Measurements from ENCODE around the gene NUDT13. TPM values are rescaled to one million over a fixed set of nuclear protein-coding genes. Genes with fewer than 3 reads are reported as not detected.

NUDT13 gene
- total and polyA plus RNA-seq, 2 of the 8 experiments (the other 6 are each of a cell fraction or from before 2014, with no cell fraction given): 1.5 to 1.9 TPM

DNA sequence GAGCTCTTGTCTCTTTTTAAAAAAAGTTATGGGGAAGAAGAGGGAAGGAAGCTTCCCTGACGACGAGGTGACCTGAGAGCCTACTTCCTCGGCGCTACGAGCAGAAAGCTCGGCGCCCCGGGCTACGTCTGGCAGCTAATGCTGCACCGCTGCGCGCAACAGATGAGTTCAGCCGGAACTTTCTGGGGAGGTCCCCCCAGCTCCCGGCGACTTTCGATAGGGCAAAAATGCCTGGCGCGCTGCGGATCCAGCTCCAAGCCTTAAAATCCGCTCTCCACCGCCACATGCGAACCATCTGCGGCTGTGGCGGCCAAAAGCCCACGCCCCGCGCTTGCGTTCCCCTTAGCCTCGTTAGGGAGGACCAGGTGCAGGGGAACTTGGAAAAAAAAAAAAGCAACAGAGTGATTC, 14.2 kb upstream of the NUDT13 start (continued):
- TF ChIP-seq, protein P1, sequence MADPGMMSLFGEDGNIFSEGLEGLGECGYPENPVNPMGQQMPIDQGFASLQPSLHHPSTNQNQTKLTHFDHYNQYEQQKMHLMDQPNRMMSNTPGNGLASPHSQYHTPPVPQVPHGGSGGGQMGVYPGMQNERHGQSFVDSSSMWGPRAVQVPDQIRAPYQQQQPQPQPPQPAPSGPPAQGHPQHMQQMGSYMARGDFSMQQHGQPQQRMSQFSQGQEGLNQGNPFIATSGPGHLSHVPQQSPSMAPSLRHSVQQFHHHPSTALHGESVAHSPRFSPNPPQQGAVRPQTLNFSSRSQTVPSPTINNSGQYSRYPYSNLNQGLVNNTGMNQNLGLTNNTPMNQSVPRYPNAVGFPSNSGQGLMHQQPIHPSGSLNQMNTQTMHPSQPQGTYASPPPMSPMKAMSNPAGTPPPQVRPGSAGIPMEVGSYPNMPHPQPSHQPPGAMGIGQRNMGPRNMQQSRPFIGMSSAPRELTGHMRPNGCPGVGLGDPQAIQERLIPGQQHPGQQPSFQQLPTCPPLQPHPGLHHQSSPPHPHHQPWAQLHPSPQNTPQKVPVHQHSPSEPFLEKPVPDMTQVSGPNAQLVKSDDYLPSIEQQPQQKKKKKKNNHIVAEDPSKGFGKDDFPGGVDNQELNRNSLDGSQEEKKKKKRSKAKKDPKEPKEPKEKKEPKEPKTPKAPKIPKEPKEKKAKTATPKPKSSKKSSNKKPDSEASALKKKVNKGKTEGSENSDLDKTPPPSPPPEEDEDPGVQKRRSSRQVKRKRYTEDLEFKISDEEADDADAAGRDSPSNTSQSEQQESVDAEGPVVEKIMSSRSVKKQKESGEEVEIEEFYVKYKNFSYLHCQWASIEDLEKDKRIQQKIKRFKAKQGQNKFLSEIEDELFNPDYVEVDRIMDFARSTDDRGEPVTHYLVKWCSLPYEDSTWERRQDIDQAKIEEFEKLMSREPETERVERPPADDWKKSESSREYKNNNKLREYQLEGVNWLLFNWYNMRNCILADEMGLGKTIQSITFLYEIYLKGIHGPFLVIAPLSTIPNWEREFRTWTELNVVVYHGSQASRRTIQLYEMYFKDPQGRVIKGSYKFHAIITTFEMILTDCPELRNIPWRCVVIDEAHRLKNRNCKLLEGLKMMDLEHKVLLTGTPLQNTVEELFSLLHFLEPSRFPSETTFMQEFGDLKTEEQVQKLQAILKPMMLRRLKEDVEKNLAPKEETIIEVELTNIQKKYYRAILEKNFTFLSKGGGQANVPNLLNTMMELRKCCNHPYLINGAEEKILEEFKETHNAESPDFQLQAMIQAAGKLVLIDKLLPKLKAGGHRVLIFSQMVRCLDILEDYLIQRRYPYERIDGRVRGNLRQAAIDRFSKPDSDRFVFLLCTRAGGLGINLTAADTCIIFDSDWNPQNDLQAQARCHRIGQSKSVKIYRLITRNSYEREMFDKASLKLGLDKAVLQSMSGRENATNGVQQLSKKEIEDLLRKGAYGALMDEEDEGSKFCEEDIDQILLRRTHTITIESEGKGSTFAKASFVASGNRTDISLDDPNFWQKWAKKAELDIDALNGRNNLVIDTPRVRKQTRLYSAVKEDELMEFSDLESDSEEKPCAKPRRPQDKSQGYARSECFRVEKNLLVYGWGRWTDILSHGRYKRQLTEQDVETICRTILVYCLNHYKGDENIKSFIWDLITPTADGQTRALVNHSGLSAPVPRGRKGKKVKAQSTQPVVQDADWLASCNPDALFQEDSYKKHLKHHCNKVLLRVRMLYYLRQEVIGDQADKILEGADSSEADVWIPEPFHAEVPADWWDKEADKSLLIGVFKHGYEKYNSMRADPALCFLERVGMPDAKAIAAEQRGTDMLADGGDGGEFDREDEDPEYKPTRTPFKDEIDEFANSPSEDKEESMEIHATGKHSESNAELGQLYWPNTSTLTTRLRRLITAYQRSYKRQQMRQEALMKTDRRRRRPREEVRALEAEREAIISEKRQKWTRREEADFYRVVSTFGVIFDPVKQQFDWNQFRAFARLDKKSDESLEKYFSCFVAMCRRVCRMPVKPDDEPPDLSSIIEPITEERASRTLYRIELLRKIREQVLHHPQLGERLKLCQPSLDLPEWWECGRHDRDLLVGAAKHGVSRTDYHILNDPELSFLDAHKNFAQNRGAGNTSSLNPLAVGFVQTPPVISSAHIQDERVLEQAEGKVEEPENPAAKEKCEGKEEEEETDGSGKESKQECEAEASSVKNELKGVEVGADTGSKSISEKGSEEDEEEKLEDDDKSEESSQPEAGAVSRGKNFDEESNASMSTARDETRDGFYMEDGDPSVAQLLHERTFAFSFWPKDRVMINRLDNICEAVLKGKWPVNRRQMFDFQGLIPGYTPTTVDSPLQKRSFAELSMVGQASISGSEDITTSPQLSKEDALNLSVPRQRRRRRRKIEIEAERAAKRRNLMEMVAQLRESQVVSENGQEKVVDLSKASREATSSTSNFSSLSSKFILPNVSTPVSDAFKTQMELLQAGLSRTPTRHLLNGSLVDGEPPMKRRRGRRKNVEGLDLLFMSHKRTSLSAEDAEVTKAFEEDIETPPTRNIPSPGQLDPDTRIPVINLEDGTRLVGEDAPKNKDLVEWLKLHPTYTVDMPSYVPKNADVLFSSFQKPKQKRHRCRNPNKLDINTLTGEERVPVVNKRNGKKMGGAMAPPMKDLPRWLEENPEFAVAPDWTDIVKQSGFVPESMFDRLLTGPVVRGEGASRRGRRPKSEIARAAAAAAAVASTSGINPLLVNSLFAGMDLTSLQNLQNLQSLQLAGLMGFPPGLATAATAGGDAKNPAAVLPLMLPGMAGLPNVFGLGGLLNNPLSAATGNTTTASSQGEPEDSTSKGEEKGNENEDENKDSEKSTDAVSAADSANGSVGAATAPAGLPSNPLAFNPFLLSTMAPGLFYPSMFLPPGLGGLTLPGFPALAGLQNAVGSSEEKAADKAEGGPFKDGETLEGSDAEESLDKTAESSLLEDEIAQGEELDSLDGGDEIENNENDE (IDR thresholded peaks at IDR 0.05; ENCODE audit: insufficient replicate concordance, low read length): no peak
- TF ChIP-seq JUN (IDR thresholded peaks at IDR 0.05; ENCODE audit: low read depth, low read length) (no peak), HDAC2 (IDR thresholded peaks at IDR 0.05; ENCODE audit: borderline replicate concordance in 1 of 2, low read depth in 2 of 2, low read length in 2 of 2) (no peak), NRF1 (IDR thresholded peaks at IDR 0.05; ENCODE audit: low read depth, low read length) (no peak), NANOG (IDR thresholded peaks at IDR 0.05; ENCODE audit: insufficient read depth, low read depth, low read length, poor library complexity, severe bottlenecking) (no peak), RNF2 (IDR thresholded peaks at IDR 0.05; ENCODE audit: borderline replicate concordance, low read depth, low read length, missing control alignments, poor library complexity, severe bottlenecking) (no peak), JUND (IDR thresholded peaks at IDR 0.05; ENCODE audit: low read length) (no peak), SP4 (IDR thresholded peaks at IDR 0.05; ENCODE audit: low read length) (no peak), BACH1 (IDR thresholded peaks at IDR 0.05; ENCODE audit: low read length) (no peak)
- TF ChIP-seq, protein P2, sequence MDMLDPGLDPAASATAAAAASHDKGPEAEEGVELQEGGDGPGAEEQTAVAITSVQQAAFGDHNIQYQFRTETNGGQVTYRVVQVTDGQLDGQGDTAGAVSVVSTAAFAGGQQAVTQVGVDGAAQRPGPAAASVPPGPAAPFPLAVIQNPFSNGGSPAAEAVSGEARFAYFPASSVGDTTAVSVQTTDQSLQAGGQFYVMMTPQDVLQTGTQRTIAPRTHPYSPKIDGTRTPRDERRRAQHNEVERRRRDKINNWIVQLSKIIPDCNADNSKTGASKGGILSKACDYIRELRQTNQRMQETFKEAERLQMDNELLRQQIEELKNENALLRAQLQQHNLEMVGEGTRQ (IDR thresholded peaks at IDR 0.05; ENCODE audit: low read length): no peak
